Activated CD4-positive, alpha-beta T cell treated with anti-CD3 and anti-CD28 coated beads, Interleukin-10, Interleukin-2, amounts not matched to agents 100 ng/mL and 50 ng/mL, durations not matched to agents 16 hours and 8 hours (primary cell): ENCODE measurements around the gene PTPRN2.
"Not testable (repeated sequence)": the region's sequence is repeated elsewhere in the genome, so short reads cannot be mapped to it uniquely, and the experiment has no call there.

Experiments
- DNase-seq: peaks from one replicate; pipeline ENCODE4 v3.0.0-alpha.2; 2020

PTPRN2 gene

DNA sequence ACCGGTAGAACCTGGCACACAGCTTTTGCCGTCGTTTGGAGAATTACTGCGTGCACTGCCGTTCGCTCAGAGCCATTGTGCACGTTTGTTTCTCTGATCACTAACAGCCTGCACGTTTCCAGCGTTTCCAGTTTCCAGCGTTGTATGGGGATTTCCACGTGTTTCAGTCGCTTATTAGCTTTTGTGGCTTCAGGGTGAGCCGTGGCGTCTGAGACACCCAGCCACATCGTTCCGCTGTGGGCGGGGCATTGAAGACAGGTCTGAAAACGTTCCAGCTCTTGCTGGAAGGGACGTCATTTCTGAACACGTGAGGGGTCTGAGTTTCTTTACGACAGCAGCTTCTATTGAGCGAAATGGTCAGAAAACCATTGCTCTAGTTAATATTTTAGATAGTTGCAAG is 1086.0 kb downstream of the PTPRN2 start:
- DNase-seq: no peak

DNA sequence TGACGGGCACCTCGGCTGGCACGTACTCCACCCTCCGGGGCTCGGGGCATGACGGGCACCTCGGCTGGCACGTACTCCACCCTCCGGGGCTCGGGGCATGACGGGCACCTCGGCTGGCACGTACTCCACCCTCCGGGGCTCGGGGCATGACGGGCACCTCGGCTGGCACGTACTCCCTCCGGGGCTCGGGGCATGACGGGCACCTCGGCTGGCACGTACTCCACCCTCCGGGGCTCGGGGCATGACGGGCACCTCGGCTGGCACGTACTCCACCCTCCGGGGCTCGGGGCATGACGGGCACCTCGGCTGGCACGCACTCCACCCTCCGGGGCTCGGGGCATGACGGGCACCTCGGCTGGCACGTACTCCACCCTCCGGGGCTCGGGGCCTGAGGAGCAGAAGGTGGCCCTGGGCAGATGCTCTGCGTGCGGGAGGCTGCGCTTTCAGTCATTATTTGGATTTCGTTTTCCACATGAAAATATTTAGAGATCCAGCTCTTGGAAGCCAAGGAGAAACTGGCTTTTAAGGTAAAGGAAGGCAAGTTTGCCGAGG is 1086.6 kb downstream of the PTPRN2 start:
- DNase-seq: not testable (repeated sequence)

DNA sequence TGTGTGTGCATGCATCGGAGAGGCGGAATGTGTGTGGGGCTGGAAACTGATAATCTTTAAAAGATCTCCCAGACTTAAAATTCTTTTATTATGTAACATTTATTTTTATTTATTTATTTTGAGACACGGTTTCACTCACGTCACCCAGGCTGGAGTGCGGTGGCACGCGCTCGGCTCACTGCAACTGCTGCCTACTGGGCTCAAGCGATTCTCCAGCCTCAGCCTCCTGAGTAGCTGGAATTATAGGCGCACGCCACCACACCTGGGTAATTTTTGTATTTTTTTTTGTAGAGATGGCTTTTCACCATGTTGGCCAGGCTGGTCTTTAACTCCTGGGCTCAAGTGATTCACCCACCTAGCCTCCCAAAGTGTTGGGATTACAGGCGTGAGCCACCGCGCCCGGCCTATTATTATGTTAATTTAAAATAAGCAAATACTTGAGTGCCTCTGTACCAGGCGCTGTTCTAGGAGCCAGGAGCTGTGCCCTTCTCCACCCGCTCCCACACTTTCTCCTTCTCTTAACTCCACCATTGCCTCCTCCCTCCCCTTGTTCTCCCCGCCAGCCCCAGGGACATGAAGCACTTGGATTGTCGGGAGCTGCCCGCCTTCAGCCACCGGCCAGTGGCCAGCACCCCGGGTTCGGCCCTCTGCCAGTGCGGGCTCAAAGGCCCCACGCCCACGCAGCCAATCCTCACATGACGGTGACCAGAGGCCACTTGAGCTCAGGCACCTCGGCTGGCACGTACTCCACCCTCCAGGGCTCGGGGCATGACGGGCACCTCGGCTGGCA is 1087.3 kb downstream of the PTPRN2 start:
- DNase-seq: no peak

DNA sequence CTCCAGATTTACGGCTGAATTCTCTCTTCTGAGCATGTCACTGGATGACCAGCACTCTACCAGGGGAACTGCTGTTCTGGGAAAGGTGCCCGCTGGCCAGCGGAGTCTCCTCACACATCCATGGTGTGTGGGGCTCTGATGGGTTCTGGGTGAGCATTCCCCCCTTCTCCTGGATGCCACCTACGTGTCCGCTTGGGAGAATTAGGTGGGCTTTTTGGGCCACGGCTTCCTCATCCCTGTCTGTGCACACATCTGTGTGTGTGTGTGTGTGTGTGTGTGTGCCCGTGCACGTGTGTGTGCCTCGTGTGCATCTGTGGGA is 1087.8 kb downstream of the PTPRN2 start:
- DNase-seq: no peak

DNA sequence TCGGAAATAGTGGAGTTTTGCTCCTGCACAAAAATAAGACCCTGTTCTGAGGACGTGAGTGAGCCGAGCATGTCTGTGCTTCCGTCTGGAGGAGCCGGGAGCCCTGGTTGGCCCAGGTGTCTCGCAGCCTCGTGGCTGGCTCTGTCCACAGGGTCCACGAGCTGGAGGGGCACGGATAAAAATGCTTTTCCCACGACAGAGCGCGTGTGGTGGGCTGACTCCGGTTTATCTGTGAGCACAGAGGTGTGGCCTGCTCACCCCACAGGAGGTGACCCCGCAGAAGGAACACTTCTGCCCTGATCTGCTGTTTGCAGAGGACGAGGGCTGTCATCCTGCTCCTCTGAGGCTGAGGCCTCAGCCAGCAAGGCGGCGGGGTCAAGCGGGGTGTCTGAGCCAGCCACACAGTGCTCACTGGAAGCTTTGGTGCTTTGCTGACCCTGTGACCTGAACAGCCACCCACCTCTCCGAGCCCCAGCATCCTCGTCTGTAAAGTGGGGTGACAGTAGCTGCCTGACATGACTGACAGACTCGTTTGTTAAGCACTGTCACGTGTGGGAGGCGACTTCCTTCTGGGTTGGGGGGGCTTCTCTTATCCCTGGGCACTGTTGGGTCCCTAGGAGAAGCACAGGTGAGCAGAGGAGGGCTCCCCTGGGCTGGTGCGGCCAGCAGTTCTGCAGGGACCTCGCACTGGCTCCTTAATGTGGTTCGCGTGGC is 1088.3 kb downstream of the PTPRN2 start:
- DNase-seq: no peak

DNA sequence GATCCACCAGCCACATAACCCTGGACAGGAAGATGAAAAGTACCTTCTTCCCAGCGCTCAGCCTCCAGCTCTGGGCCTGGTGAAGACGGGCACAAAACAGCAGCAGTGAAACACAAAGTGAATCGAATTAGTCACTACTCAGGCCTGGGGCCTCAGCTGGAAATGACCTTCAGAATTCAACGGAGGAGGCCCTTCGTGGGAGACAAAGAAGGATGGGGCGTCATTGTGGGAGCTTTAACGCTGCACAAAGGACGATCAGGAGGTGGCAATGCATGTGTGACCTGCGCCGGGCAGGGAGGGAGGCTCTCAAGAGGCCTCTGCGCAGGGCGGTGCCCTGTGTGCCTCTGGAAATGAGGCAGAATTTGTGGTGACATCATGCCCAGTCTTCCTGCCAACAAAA is 1089.0 kb downstream of the PTPRN2 start:
- DNase-seq: no peak

DNA sequence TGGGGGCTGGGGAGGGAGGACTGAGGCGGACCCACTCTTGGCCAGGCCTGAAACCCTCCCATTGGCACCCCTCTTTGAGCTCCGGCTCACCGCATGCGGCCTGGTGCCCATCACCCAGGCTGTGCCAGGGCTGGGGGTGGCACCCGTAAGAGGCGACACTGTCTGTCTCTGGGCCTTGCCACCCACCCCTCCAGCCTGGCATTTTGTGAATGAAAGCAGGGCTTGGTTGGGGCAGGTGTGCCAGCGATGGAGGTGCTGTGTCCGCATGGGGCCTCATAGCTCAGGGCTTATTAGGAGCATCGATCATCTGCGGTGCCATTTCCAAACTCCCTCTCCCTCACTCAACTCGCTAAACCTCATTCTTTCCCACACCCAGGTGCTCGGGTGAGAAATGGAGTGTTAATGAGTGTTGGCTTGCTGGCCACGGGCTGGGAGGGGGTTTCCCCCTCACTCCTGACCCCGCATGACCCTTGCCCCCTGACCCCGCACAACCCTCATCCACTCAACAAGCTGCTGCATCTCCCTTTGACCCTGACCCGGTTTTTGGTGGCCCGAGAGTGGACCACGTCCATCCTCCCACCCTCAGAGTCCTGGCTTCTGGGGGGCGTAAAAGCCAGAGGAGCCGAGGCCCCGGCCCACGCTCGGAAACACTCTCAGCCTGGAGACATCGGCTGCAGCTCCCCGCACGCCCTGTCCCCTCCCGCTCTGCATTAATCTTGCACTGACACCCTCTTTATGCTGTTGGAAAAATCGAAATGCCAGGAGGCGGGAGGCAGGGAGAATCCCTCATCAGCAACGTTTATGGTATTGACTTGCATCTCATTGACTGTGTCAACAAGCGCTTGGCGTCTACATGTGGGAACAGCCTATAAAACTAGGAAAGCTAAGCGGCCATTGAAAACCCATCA is 1089.6 kb downstream of the PTPRN2 start:
- DNase-seq: no peak

DNA sequence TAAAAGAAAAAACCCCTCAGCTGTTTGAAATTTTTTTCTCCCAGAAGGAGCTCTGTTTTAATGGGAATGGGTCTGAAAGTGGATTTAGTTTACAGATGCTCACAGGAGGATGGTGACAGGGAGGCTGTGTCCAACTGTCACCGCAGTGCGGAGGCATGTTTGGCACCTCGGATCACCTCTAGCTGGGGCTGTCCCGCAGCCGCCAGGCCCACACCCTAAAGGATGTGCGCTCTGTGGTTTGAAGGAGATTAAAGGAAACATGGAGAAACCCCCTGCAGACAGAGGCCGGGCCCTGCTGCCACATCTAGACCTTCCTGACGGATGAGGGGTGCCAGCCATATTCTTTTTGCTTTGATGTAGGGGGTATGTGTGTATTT is 1090.3 kb downstream of the PTPRN2 start:
- DNase-seq: no peak

DNA sequence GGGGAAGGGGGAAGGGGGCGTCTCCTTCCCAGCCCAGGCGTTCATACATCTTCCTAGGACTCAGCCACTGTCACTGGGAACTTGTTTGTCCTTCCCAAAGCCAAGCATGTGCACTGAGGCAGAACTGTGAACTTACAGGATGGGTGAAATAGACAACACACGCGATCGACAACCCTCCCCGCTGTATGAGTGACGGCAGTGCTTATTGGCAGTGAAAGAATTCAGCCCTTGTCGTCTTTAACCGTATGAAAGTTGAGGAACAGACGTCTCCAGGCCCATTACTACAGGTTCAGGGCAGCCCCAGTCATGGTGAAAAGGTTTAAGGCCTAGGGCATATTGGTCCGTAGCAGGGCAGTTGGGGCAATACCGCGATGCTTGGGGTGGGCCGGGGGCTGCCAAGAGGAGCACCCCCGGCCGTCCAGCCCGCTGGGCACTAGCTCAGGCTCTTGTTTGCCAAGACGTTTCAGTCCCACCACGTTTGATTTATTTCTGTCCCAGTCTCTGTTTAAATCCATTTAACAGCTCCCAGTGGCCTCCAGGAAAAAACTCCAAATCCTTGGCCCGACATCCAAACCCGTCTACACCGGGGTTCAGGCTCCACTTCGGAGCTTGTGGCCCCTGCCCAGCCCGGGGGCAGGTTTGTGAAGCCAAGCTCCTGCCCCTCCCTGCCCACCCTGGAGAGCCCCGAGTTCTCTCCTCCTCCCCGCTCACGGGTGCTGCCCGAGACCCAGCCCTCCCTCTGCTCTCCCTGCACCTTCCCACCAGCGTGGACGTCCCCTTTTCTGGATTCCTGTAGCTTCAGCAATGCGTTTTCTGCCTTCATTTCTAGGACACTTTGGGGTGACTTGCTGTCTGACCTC is 1091.0 kb downstream of the PTPRN2 start:
- DNase-seq: no peak

DNA sequence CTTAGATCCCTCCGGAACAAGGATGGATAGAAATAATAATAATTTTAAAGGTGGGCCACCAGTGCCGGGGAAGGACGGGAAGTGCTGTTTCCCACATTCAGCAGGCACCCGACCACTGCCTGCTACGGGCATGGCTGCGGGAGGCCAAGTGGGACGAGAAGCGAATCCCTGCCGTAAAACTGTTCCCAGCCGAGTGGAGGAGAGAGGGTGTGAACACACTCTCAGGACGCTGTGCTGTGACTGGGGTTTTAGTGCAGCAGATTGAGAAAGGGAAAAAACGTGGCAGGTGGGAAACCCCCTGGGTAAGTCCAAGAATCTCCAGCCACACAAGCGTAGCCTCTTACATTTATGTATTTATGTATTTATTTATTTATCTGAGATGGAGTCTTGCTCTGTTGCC is 1092.0 kb downstream of the PTPRN2 start:
- DNase-seq: peak; percentile 40

DNA sequence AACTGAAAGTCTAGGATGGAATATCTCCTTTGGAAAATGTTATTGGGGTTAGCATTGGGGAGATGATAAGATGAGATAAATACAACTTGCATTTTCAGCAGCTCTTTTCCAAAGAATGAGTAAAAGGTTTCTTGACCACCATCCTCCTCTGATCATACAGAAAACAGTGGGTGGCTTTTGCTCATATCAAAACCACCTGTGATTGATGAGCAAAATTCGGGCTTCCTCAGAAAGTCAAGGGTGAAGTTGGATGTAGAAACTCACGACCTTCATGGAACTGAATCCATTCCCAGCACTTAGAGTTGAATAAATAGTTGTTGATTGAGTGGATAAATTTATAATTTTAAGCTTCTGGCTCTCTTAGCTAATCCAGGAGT is 1092.5 kb downstream of the PTPRN2 start:
- DNase-seq: peak; percentile 74

DNA sequence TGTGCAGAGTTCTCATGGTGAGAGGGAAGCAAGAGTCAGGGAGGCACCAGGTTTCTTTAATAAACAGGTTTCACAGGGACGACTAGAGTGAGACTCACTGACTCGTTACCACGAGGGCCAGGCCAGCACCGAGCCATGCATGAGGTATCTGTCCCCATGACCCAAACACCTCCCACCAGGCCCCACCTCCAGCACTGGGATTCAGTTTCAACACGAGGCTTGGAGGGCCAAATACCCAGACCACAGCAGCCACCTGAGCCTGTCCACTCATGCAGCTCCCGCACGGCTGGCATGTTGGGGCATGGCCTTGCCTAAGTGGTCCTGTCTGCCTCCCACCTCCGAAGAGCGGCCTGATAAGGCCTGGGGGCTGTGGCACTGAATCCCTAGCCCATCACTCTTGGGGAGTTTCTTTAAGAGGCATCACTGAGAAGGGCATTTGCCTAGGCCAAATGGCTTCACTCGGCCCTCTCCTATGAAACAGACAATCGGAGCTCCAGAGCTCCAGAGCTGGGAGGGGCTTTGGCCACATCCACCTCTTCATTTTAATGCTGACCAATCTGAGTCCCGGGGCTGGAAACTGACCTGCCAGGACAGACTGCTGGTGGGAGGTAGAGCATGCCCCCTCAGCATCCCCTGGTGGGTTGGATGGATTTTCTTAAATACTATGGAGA is 1093.0 kb downstream of the PTPRN2 start:
- DNase-seq: no peak

DNA sequence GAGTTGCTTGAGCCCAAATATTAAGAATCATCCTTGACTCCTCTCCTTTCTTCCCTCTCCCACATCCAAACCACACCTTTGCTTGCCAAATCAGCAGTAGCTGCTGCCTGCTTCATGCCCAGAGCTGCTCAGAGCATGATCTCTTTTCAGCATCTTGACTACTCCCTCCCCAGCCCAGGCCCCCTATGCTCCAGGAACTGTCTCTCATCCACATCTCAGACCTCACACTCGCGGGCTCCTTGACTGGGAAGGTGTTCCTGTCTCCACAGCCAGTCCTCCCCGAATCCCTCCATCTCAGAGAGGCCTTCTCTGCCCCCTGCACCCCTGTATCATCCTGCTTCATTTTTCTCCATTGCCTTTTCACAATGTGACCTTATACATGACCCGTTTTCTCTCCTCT is 1093.8 kb downstream of the PTPRN2 start:
- DNase-seq: no peak

DNA sequence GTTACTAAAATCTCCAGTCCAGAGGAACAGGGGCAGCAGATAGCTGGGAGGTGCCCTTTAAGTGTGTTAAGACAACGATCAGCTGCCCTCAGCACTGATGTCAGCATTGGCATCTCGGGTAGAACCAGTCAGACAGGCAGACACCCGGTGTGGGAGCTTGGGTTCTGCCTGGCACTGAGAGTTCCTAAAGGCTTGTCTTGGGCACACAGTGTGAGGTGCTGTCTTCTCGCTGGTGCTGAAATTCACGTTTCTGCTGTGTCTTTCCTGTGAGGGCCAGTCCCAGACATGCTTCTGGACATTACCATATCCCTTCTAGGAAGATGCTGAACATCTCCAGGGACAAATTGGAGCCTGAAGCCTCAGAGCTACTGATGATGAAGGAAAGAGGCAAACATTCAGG is 1094.6 kb downstream of the PTPRN2 start:
- DNase-seq: no peak

DNA sequence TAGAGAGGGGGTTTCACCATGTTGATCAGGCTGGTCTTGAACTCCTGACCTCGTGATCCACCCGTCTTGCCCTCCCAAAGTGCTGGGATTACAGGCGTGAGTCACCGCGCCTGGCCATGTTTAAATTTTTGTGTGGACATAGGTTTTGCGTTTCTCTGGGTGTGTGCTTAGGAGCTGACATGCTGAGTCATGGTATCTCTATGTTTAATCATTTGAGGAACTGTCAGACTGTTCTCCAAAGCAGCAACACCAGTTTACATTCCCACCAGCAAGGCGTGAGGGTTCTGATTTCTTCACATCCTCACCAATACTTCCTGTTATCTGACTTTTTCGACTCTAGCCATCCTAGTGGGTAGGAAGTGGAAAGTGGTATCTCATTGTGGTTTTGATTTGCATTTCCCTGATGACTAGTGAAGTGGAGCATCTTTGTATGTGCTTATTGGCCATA is 1097.1 kb downstream of the PTPRN2 start:
- peak; percentile 94 for DNase-seq

DNA sequence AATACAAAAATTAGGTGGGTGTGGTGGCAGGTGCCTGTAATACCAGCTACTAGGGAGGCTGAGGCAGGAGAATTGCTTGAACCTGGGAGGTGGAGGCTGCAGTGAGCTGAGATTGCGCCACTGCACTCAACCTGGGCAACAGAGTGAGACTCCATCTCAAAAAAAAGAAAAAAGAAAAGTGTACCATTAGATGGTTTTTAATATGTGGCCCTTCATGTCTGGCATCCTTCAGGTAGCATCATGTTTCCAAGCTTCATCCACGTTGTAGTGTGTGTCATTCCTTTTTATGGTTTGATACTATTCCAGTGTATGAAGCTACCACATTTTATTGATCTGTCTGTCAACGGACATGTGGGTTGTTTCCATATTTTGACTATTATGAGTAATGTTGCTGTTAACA is 1097.8 kb downstream of the PTPRN2 start:
- DNase-seq: not testable (repeated sequence)
